B cell (primary cell): Measurements from ENCODE around the gene UNC79. TPM values are rescaled to one million over a fixed set of nuclear protein-coding genes. Genes with fewer than 3 reads are reported as not detected.

Experiments used
- ATAC-seq: fragments of 200-7000 bp; cut with Tn5 transposase; one replicate; pipeline ENCODE4 v1.10.0; 2021; ENCODE audit warnings: low read depth, mild to moderate bottlenecking, moderate number of reproducible peaks, moderate library complexity
- CTCF ChIA-PET: fragments of 350-600 bp; sonication (Branson Sonifier 250); formaldehyde crosslinking; loops from one replicate; lab custom pipeline; 2021; ENCODE audit warnings: antibody characterized with exemption, inconsistent platforms; lab: Charles Lee
- POLR2A ChIA-PET: fragments of 350-600 bp; sonication (Branson Sonifier 250); formaldehyde crosslinking; loops from one replicate; lab custom pipeline; 2021; ENCODE audit warnings: antibody characterized with exemption; lab: Charles Lee
- DNase-seq: peaks from one replicate; pipeline ENCODE4 v3.0.0; 2013
- H2AFZ ChIP-seq: 2 replicates; pipeline ENCODE4 v1.6.1; 2012; ENCODE audit warnings: mild to moderate bottlenecking, low read depth, low read length; ENCODE audit not compliant: insufficient read depth, poor library complexity, severe bottlenecking
- H3K27ac ChIP-seq, 2 donors: 1 replicate in 1 of 2; 2 replicates in 1 of 2; pipeline ENCODE4 v1.5.1; 2012 to 2013; ENCODE audit warnings: low read length in 2 of 2, mild to moderate bottlenecking in 2 of 2, moderate library complexity in 1 of 2
- H3K27me3 ChIP-seq, 4 experiments: fragments of 200-600 bp in 1 of 4; sonication (generic) in 1 of 4; replicated peaks in 1 of 4; 1 replicate in 2 of 4; 2 replicates in 2 of 4; pipeline versions ENCODE4 v1.6.1 to v1.7.0; 2013 to 2016; ENCODE audit warnings: low read length in 3 of 4, mild to moderate bottlenecking in 2 of 4, mixed read lengths in 1 of 4, moderate library complexity in 1 of 4; ENCODE audit not compliant: insufficient read depth in 4 of 4, control insufficient read depth in 3 of 4; ENCODE audit errors: control extremely low read depth in 1 of 4
- H3K36me3 ChIP-seq, 2 experiments: replicated peaks in 1 of 2; 1 replicate in 1 of 2; 2 replicates in 1 of 2; pipeline versions ENCODE4 v1.6.1 to v1.7.1; 2013; ENCODE audit warnings: low read length in 1 of 2; ENCODE audit not compliant: insufficient read depth in 2 of 2, control insufficient read depth in 1 of 2; ENCODE audit errors: control extremely low read depth in 1 of 2, extremely low read depth in 1 of 2
- H3K4me1 ChIP-seq, 2 donors: fragments of 200-600 bp in 1 of 2; sonication (generic) in 1 of 2; 1 replicate in 1 of 2; 2 replicates in 1 of 2; pipeline versions ENCODE4 v1.5.1 to v1.6.1; 2013 to 2017; ENCODE audit warnings: low read length in 2 of 2; ENCODE audit not compliant: control insufficient read depth in 2 of 2, insufficient read depth in 2 of 2
- H3K4me2 ChIP-seq: replicated peaks from 2 replicates; pipeline ENCODE3; 2012; ENCODE audit warnings: mild to moderate bottlenecking, low read depth, low read length; ENCODE audit not compliant: poor library complexity, severe bottlenecking
- H3K4me3 ChIP-seq, 5 experiments: fragments of 200-600 bp in 1 of 5; sonication (generic) in 1 of 5; 1 replicate in 3 of 5; 2 replicates in 2 of 5; pipeline versions ENCODE4 v1.5.1 to v1.7.0; 2011 to 2016; ENCODE audit warnings: low read length in 4 of 5, mild to moderate bottlenecking in 4 of 5, low read depth in 2 of 5, control low read depth in 1 of 5, moderate library complexity in 1 of 5; ENCODE audit not compliant: insufficient read depth in 1 of 5; ENCODE audit errors: control extremely low read depth in 1 of 5, extremely low read depth in 1 of 5
- H3K79me2 ChIP-seq: fragments of 200-600 bp; sonication (generic); one replicate; pipeline ENCODE4 v1.6.0; 2016; ENCODE audit warnings: low read length; ENCODE audit not compliant: control insufficient read depth, insufficient read depth
- H3K9ac ChIP-seq: fragments of 200-600 bp; sonication (generic); 2 replicates; pipeline ENCODE4 v1.6.1; 2017; ENCODE audit warnings: mild to moderate bottlenecking, low read length, moderate library complexity
- H3K9me3 ChIP-seq, 3 donors: one replicate each; pipeline versions ENCODE4 v1.6.1 to v1.7.1; 2013; ENCODE audit warnings: low read length in 2 of 3; ENCODE audit not compliant: control insufficient read depth in 2 of 3, insufficient read depth in 1 of 3; ENCODE audit errors: control extremely low read depth in 1 of 3
- H4K20me1 ChIP-seq: 2 replicates; pipeline ENCODE4 v1.6.0; 2012; ENCODE audit warnings: mild to moderate bottlenecking, low read length; ENCODE audit not compliant: insufficient read depth, control insufficient read depth, poor library complexity, severe bottlenecking
- H3K27ac Mint-ChIP-seq: one replicate; pipeline ENCODE4 v1.8.0; 2021; ENCODE audit warnings: mixed read lengths
- H3K27me3 Mint-ChIP-seq: one replicate; pipeline ENCODE4 v1.8.0; 2021; ENCODE audit warnings: mixed read lengths
- H3K4me1 Mint-ChIP-seq: one replicate; pipeline ENCODE4 v1.8.0; 2021; ENCODE audit warnings: mixed read lengths
- H3K4me3 Mint-ChIP-seq: one replicate; pipeline ENCODE4 v1.8.0; 2021; ENCODE audit warnings: mixed read lengths
- H3K9me3 Mint-ChIP-seq: one replicate; pipeline ENCODE4 v1.8.0; 2022; ENCODE audit warnings: mixed read lengths; ENCODE audit not compliant: insufficient read depth
- CTCF ChIP-seq: fragments of 200-600 bp; IDR thresholded peaks from one replicate; pipeline ENCODE4 v1.8.0; 2022; ENCODE audit warnings: antibody characterized with exemption, mild to moderate bottlenecking
- EZH2 ChIP-seq: IDR thresholded peaks from 2 replicates; pipeline ENCODE4 v1.6.1; 2012; ENCODE audit warnings: borderline replicate concordance, low read depth, mild to moderate bottlenecking, moderate library complexity, low read length; ENCODE audit not compliant: insufficient read depth, poor library complexity, severe bottlenecking
- WGBS: methylation state at CpG from one replicate; pipeline ENCODE4 v1.1.5; 2013; ENCODE audit warnings: missing lambda C conversion rate; ENCODE audit not compliant: insufficient coverage; 5-methylcytosine and 5-hydroxymethylcytosine counted together
- intact Hi-C: fragments of 100-400 bp; cut with micrococcal nuclease; formaldehyde crosslinking; loops from one replicate; pipeline ENCODE4 v1.10.0; 2022
- polyA plus RNA-seq: library from polyadenylated mRNA; depleted of rRNA; stranded (reverse); fragments of >200 nt; gene quantifications from 2 replicates; pipeline ENCODE4 v1.2.3, GENCODE V29; 2012
- total RNA-seq, 2 donors: library from RNA; stranded (reverse); fragments of 120-200 nt in 1 of 2; gene quantifications; 1 replicate in 1 of 2; 2 replicates in 1 of 2; pipeline versions ENCODE4 v1.2.3 to v1.2.4, GENCODE V29; 2013 to 2022

The UNC79 gene
- total and polyA plus RNA-seq, 2 donors (not counting 1 experiment from before 2014, with no cell fraction given): 0.04 to 0.15 TPM

- WGBS: 82% methylated on average over 22 of the region's 25 CpGs
- Mint-ChIP-seq H3K9me3 (peaks cover 2% of the 10 kb centered on the region), H3K4me1 (no peaks in the 10 kb centered on the region), H3K4me3 (no peak overlapping the region), H3K27me3 (no peaks in the 10 kb centered on the region), H3K27ac (no peak overlapping the region)
- Histone ChIP-seq H4K20me1 (no peaks in the 10 kb centered on the region), H3K9ac (no peak overlapping the region), H2AFZ (no peak overlapping the region), H3K36me3 (no peaks in the 10 kb centered on the region), H3K4me3 (no peak overlapping the region), H3K27ac (no peak overlapping the region), H3K27me3 (no peaks in the 10 kb centered on the region), H3K4me1 (no peaks in the 10 kb centered on the region), H3K4me2 (no peak overlapping the region), H3K79me2 (no peaks in the 10 kb centered on the region), H3K9me3 (peaks cover 0 to 3% (median 0%) of the 10 kb centered on the region in 3 donors)
- CTCF ChIA-PET: no interaction called here
- intact Hi-C loops: no loop called here
- ATAC-seq (no peak), DNase-seq (no peak)
- TF ChIP-seq EZH2 (no peak), CTCF (no peak)
- POLR2A ChIA-PET: no interaction called here
These were observed 317.7 kb downstream of the UNC79 start for GRCh38 chr14:93748208-93749075.

- H3K27ac Mint-ChIP-seq: no peak overlapping the region
- Histone ChIP-seq H3K79me2 (no peaks in the 10 kb centered on the region), H3K4me2 (no peak overlapping the region), H2AFZ (no peak overlapping the region), H3K9ac (no peak overlapping the region), H3K4me3 (no peak overlapping the region), H3K9me3 (no peaks in the 10 kb centered on the region), H3K27ac (no peak overlapping the region), H4K20me1 (no peaks in the 10 kb centered on the region), H3K36me3 (no peaks in the 10 kb centered on the region), H3K4me1 (no peaks in the 10 kb centered on the region), H3K27me3 (no peaks in the 10 kb centered on the region)
- no peak for DNase-seq
- ChIA-PET CTCF (no interaction called here), POLR2A (no interaction called here)
- intact Hi-C loops: no loop called here
- H3K27me3 Mint-ChIP-seq: no peaks in the 10 kb centered on the region
- H3K4me1 Mint-ChIP-seq: no peaks in the 10 kb centered on the region
- no peak for TF ChIP-seq EZH2
- TF ChIP-seq CTCF: no peak
- H3K9me3 Mint-ChIP-seq: peaks cover 2% of the 10 kb centered on the region
- 91% methylated on average over 8 of the region's 8 CpGs for WGBS
- ATAC-seq: no peak
- no peak overlapping the region for H3K4me3 Mint-ChIP-seq
These were observed 318.3 kb downstream of the UNC79 start for GRCh38 chr14:93749076-93749420.
